HCT116 (cell line): ENCODE measurements around the gene ROBO1. TPM values are rescaled to one million over a fixed set of nuclear protein-coding genes. Genes with fewer than 3 reads are reported as not detected.

Experiments
- ATAC-seq: fragments of 200-7000 bp; cut with Tn5 transposase; 2 replicates; pipeline ENCODE4 v1.9.1; 2020; ENCODE audit warnings: mild to moderate bottlenecking, moderate library complexity
- BruUV-seq: library from RNA; stranded (reverse); fragments of 400-500 nt; replicated peaks from 2 replicates; lab custom pipeline; 2021; lab: Mats Ljungman, UMichigan
- CTCF ChIA-PET: fragments of 300-600 bp; sonication (Branson Sonifier 250); formaldehyde crosslinking; loops from one replicate; lab custom pipeline; 2021; ENCODE audit warnings: antibody characterized with exemption; lab: Charles Lee
- POLR2A ChIA-PET: fragments of 300-600, 350-600 bp; sonication (Branson Sonifier 250); formaldehyde crosslinking; loops from one replicate; lab custom pipeline; 2021; ENCODE audit warnings: antibody characterized with exemption; lab: Charles Lee
- RAD21 ChIA-PET, 2 experiments: fragments of 300-600 bp; sonication (Branson Sonifier 250); formaldehyde crosslinking; loops; one replicate each; lab custom pipeline; 2023; ENCODE audit warnings: low total read pairs in 2 of 2; ENCODE audit not compliant: uncharacterized antibody in 2 of 2, unreplicated experiment in 2 of 2, low non-redundant PET in 1 of 2; lab: Charles Lee
- DNase-seq: peaks from one replicate; pipeline ENCODE4 v3.0.0-alpha.2; 2010; ENCODE audit warnings: low read depth, low spot score
- H2AFZ ChIP-seq: fragments of 200-600 bp; shearing (Covaris generic), sonication (generic); 2 replicates; pipeline ENCODE4 v1.6.1; 2017; ENCODE audit warnings: low read depth, mixed run types, mixed read lengths, antibody characterized with exemption, low read length; ENCODE audit not compliant: poor library complexity, severe bottlenecking
- H3K27ac ChIP-seq: 2 replicates; pipeline ENCODE4 v1.5.1; 2012; ENCODE audit warnings: low read depth, low read length
- H3K27me3 ChIP-seq: fragments of 200-600 bp; sonication (generic); 2 replicates; pipeline ENCODE4 v1.6.1; 2016; ENCODE audit warnings: mixed run types, low read length, mixed read lengths; ENCODE audit not compliant: insufficient read depth
- H3K36me3 ChIP-seq, 2 experiments: fragments of 200-500 bp in 1 of 2; fragments of 200-600 bp in 1 of 2; sonication (Bioruptor generic) in 1 of 2; sonication (generic) in 1 of 2; 2 replicates each; pipeline versions ENCODE4 v1.5.1 to v1.6.1; 2014 to 2016; ENCODE audit warnings: low read length in 2 of 2, inconsistent platforms in 1 of 2, mixed read lengths in 1 of 2, mixed run types in 1 of 2; ENCODE audit not compliant: insufficient read depth in 2 of 2, control insufficient read depth in 1 of 2
- H3K4me1 ChIP-seq, 2 experiments: fragments of 200-600 bp in 1 of 2; sonication (generic) in 1 of 2; 2 replicates each; pipeline versions ENCODE4 v1.5.1 to v1.6.1; 2012 to 2017; ENCODE audit warnings: low read length in 2 of 2, inconsistent platforms in 1 of 2, mild to moderate bottlenecking in 1 of 2, mixed read lengths in 1 of 2, mixed run types in 1 of 2, moderate library complexity in 1 of 2; ENCODE audit not compliant: insufficient read depth in 2 of 2, control insufficient read depth in 1 of 2
- H3K4me2 ChIP-seq: fragments of 200-600 bp; sonication (generic); 2 replicates; pipeline ENCODE4 v1.6.1; 2017; ENCODE audit warnings: mixed run types, low read length, mixed read lengths
- H3K4me3 ChIP-seq, 2 experiments: fragments of 200-600 bp in 1 of 2; sonication (generic) in 1 of 2; replicated peaks in 1 of 2; 2 replicates each; pipeline ENCODE4 v1.5.1; 2011 to 2016; ENCODE audit warnings: low read length in 2 of 2, control low read depth in 1 of 2, low read depth in 1 of 2, mild to moderate bottlenecking in 1 of 2, mixed read lengths in 1 of 2, mixed run types in 1 of 2
- H3K79me2 ChIP-seq: fragments of 200-600 bp; sonication (generic); 2 replicates; pipeline ENCODE4 v1.6.1; 2017; ENCODE audit warnings: mild to moderate bottlenecking, mixed run types, low read length, moderate library complexity, mixed read lengths; ENCODE audit not compliant: insufficient read depth
- H3K9ac ChIP-seq: fragments of 200-600 bp; sonication (generic); 2 replicates; pipeline ENCODE4 v1.6.1; 2016; ENCODE audit warnings: low read length, mixed read lengths
- H3K9me2 ChIP-seq: fragments of 200-600 bp; sonication (generic), shearing (Covaris generic); 2 replicates; pipeline ENCODE4 v1.6.1; 2017; ENCODE audit warnings: mixed run types, mild to moderate bottlenecking, moderate library complexity; ENCODE audit not compliant: insufficient read depth
- H3K9me3 ChIP-seq, 2 experiments: fragments of 200-500 bp in 1 of 2; fragments of 200-600 bp in 1 of 2; sonication (Bioruptor generic) in 1 of 2; sonication (generic) in 1 of 2; 2 replicates each; pipeline ENCODE4 v1.6.1; 2014 to 2017; ENCODE audit warnings: low read length in 2 of 2, mixed read lengths in 2 of 2, inconsistent platforms in 1 of 2, low read depth in 1 of 2, mild to moderate bottlenecking in 1 of 2, mixed run types in 1 of 2, moderate library complexity in 1 of 2; ENCODE audit not compliant: control insufficient read depth in 1 of 2, insufficient read depth in 1 of 2
- H4K20me1 ChIP-seq: fragments of 200-600 bp; sonication (generic), shearing (Covaris generic); 2 replicates; pipeline ENCODE4 v1.6.1; 2017; ENCODE audit warnings: mixed run types, mild to moderate bottlenecking, moderate library complexity; ENCODE audit not compliant: insufficient read depth
- CBX3 ChIP-seq: IDR thresholded peaks from 2 replicates; pipeline ENCODE4 v1.6.1; 2012; ENCODE audit warnings: low read depth
- CEBPB ChIP-seq: IDR thresholded peaks from 2 replicates; pipeline ENCODE4 v1.6.1; 2012; ENCODE audit warnings: low read depth
- CTCF ChIP-seq, 3 experiments: fragments of 200-600 bp in 1 of 3; sonication (generic) in 1 of 3; IDR thresholded peaks in 2 of 3; conservative IDR thresholded peaks in 1 of 3; 2 replicates each; pipeline ENCODE4 v1.5.1; 2012 to 2017; ENCODE audit warnings: low read depth in 2 of 3, low read length in 2 of 3, antibody characterized with exemption in 1 of 3, borderline replicate concordance in 1 of 3, control low read depth in 1 of 3, mild to moderate bottlenecking in 1 of 3, mixed read lengths in 1 of 3, mixed run types in 1 of 3, moderate library complexity in 1 of 3; ENCODE audit not compliant: insufficient read depth in 1 of 3
- EGR1 ChIP-seq: IDR thresholded peaks from 2 replicates; pipeline ENCODE4 v1.6.1; 2012; ENCODE audit warnings: low read depth
- ELF1 ChIP-seq: IDR thresholded peaks from 2 replicates; pipeline ENCODE4 v1.6.1; 2012; ENCODE audit warnings: low read depth, borderline replicate concordance
- EZH2 ChIP-seq: fragments of 200-600 bp; sonication (generic); IDR thresholded peaks from 2 replicates; pipeline ENCODE4 v1.6.1; 2017; ENCODE audit warnings: antibody characterized with exemption, mixed run types
- EZH2phosphoT487 ChIP-seq: fragments of 200-600 bp; IDR thresholded peaks from 2 replicates; pipeline ENCODE4 v1.6.1; 2018; ENCODE audit warnings: antibody characterized with exemption, borderline replicate concordance
- FOSL1 ChIP-seq: IDR thresholded peaks from 2 replicates; pipeline ENCODE4 v1.6.1; 2012; ENCODE audit warnings: low read depth
- JUND ChIP-seq: IDR thresholded peaks from 2 replicates; pipeline ENCODE4 v1.6.1; 2012
- POLR2AphosphoS5 ChIP-seq: IDR thresholded peaks from 2 replicates; pipeline ENCODE4 v1.6.1; 2011; ENCODE audit warnings: mild to moderate bottlenecking, low read depth, low read length, moderate library complexity
- RAD21 ChIP-seq: IDR thresholded peaks from 2 replicates; pipeline ENCODE4 v1.6.1; 2012; ENCODE audit warnings: low read depth, mild to moderate bottlenecking
- SP1 ChIP-seq: IDR thresholded peaks from 2 replicates; pipeline ENCODE4 v1.6.1; 2012; ENCODE audit warnings: low read depth
- SRF ChIP-seq: IDR thresholded peaks from 2 replicates; pipeline ENCODE4 v1.6.1; 2012; ENCODE audit warnings: low read depth
- TCF7L2 ChIP-seq: IDR thresholded peaks from 2 replicates; pipeline ENCODE4 v1.7.0; 2011; ENCODE audit warnings: borderline replicate concordance, inconsistent platforms; ENCODE audit not compliant: insufficient read depth, insufficient read length; ENCODE audit errors: extremely low read depth
- YY1 ChIP-seq: IDR thresholded peaks from 2 replicates; pipeline ENCODE4 v1.6.1; 2011; ENCODE audit warnings: low read length, low read depth, moderate library complexity, mild to moderate bottlenecking; ENCODE audit not compliant: insufficient replicate concordance; ENCODE audit errors: extremely low read depth
- ZFX ChIP-seq: fragments of 450-650 bp; IDR thresholded peaks from 2 replicates; pipeline ENCODE4 v1.6.1; 2017
- ZNF274 ChIP-seq: fragments of 200-500 bp; sonication (Bioruptor generic); IDR thresholded peaks from 2 replicates; pipeline ENCODE4 v1.6.1; 2014; ENCODE audit warnings: mild to moderate bottlenecking, low read depth, low read length, inconsistent platforms
- intact Hi-C: fragments of 100-400 bp; cut with micrococcal nuclease; formaldehyde crosslinking; loops from 2 replicates; pipeline ENCODE4 v1.10.0; 2022
- total RNA-seq: library from RNA; stranded (reverse); gene quantifications from one replicate; pipeline ENCODE4 v1.2.1, GENCODE V29; 2021; ENCODE audit not compliant: unreplicated experiment
- TF ChIP-seq, protein P1 (sequence below): IDR thresholded peaks from 2 replicates; pipeline ENCODE4 v1.6.1; 2012

ROBO1 gene
- total RNA-seq, 1 experiment from 2014 or later = 0.27 TPM

DNA sequence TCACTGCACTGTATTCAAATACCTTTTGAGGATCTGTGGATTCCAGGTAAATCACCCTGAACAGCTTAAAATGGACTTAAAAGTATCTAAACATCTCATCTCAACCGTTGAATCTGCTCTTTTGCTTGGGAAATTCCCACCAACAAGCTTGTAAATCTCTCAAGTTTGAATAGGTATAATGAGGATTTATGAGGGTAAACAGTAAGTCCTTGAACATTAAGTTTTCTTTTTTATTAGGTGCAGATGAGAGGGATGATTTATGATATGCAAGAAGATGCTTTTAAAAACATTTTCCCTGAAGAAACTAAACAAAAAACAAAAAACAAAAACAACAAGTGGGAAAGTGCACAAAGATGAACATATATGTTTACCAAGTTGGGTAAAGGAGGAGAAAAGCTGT is 290.6 kb downstream of the ROBO1 start:
- H4K20me1 ChIP-seq = no peaks in the 10 kb centered on the region
- no peak overlapping the region for H3K4me3 ChIP-seq
- H3K27ac ChIP-seq = no peak overlapping the region
- RAD21 ChIA-PET = no interaction called here
- no peaks in the 10 kb centered on the region for H3K27me3 ChIP-seq
- H3K9ac ChIP-seq = no peak overlapping the region
- TF ChIP-seq EZH2 = no peak
- no peak for TF ChIP-seq JUND
- no peak for TF ChIP-seq POLR2AphosphoS5
- no peak for TF ChIP-seq RAD21
- no peak for TF ChIP-seq CBX3
- TF ChIP-seq FOSL1 = no peak
- TF ChIP-seq ZNF274 = no peak
- TF ChIP-seq, protein P1, sequence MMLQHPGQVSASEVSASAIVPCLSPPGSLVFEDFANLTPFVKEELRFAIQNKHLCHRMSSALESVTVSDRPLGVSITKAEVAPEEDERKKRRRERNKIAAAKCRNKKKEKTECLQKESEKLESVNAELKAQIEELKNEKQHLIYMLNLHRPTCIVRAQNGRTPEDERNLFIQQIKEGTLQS = no peak
- no peak for TF ChIP-seq ZFX
- no peak for TF ChIP-seq ELF1
- TF ChIP-seq YY1 = no peak
- TF ChIP-seq CEBPB = no peak
- no peak for TF ChIP-seq SRF
- no peak for TF ChIP-seq TCF7L2
- TF ChIP-seq CTCF (IDR thresholded peaks at IDR 0.05 in 2 of 3, conservative IDR thresholded peaks at IDR 0.05 in 1 of 3; ENCODE audit: borderline replicate concordance in 1 of 3, insufficient read depth in 1 of 3, low read depth in 2 of 3, low read length in 2 of 3) = no peak
- no peak for TF ChIP-seq EGR1
- TF ChIP-seq EZH2phosphoT487 = no peak
- no peak for TF ChIP-seq SP1
- ATAC-seq (no peak), DNase-seq (no peak)
- CTCF ChIA-PET = no interaction called here
- no peaks in the 10 kb centered on the region for H3K79me2 ChIP-seq
- POLR2A ChIA-PET = no interaction called here
- no peaks in the 10 kb centered on the region for H3K4me1 ChIP-seq
- peaks cover 0 to 17% of the 10 kb centered on the region in 2 experiments; a peak in 2 of 4 replicates for H3K9me3 ChIP-seq
- H2AFZ ChIP-seq = no peak overlapping the region
- no TSS peak for BruUV-seq
- intact Hi-C loops = no loop called here
- H3K9me2 ChIP-seq = no peaks in the 10 kb centered on the region
- H3K4me2 ChIP-seq = no peak overlapping the region
- no peaks in the 10 kb centered on the region for H3K36me3 ChIP-seq
